GM23338 (cell line): Measurements from ENCODE around the gene UBE2C.

Experiments
- CREB1 ChIP-seq: fragments of 250-450 bp; sonication (Bioruptor Pico); IDR thresholded peaks from 2 replicates; pipeline ENCODE4 v1.5.0; 2020; ENCODE audit warnings: low read depth, mild to moderate bottlenecking, moderate library complexity
- EZH2 ChIP-seq: fragments of 200-600 bp; sonication (generic); IDR thresholded peaks from one replicate; pipeline ENCODE4 v1.8.0; 2017; ENCODE audit warnings: antibody characterized with exemption, mild to moderate bottlenecking, low read depth; ENCODE audit not compliant: unreplicated experiment
- EZH2phosphoT487 ChIP-seq: fragments of 200-600 bp; sonication (generic); IDR thresholded peaks from one replicate; pipeline ENCODE4 v1.8.1; 2018; ENCODE audit warnings: antibody characterized with exemption; ENCODE audit not compliant: unreplicated experiment
- JUNB ChIP-seq: IDR thresholded peaks from one replicate; pipeline ENCODE4 v1.6.1; 2016; ENCODE audit warnings: antibody characterized with exemption; ENCODE audit not compliant: unreplicated experiment
- NANOG ChIP-seq: IDR thresholded peaks from 2 replicates; pipeline ENCODE4 v1.6.1; 2016; ENCODE audit warnings: antibody characterized with exemption, borderline replicate concordance
- POLR2AphosphoS5 ChIP-seq: IDR thresholded peaks from 2 replicates; pipeline ENCODE4 v1.6.1; 2016; ENCODE audit warnings: antibody characterized with exemption, low read depth
- STAT1 ChIP-seq: IDR thresholded peaks from one replicate; pipeline ENCODE4 v1.6.1; 2016; ENCODE audit warnings: antibody characterized with exemption; ENCODE audit not compliant: unreplicated experiment
- ZNF114 ChIP-seq: fragments of 250-450 bp; sonication (Bioruptor Pico); IDR thresholded peaks from 2 replicates; pipeline ENCODE4 v1.5.0; 2020; ENCODE audit warnings: mild to moderate bottlenecking, moderate library complexity
- TF ChIP-seq, protein P1 (sequence below), 2 experiments: fragments of 200-600 bp in 1 of 2; sonication (generic) in 1 of 2; conservative IDR thresholded peaks; 2 replicates each; pipeline versions ENCODE4 v1.5.1 to v1.6.1; 2016 to 2017; ENCODE audit warnings: antibody characterized with exemption in 2 of 2, low read depth in 2 of 2, mild to moderate bottlenecking in 2 of 2, moderate library complexity in 1 of 2
- TF ChIP-seq, protein P2 (sequence below): IDR thresholded peaks from 2 replicates; pipeline ENCODE4 v1.6.1; 2016; ENCODE audit warnings: antibody characterized with exemption
- TF ChIP-seq, protein P3 (sequence below): IDR thresholded peaks from one replicate; pipeline ENCODE4 v1.6.1; 2018; ENCODE audit warnings: antibody characterized with exemption; ENCODE audit not compliant: unreplicated experiment
- TF ChIP-seq, protein P4 (sequence below): fragments of 250-450 bp; sonication (Bioruptor Pico); IDR thresholded peaks from 2 replicates; pipeline ENCODE4 v1.5.0; 2020; ENCODE audit warnings: mild to moderate bottlenecking, moderate library complexity

DNA sequence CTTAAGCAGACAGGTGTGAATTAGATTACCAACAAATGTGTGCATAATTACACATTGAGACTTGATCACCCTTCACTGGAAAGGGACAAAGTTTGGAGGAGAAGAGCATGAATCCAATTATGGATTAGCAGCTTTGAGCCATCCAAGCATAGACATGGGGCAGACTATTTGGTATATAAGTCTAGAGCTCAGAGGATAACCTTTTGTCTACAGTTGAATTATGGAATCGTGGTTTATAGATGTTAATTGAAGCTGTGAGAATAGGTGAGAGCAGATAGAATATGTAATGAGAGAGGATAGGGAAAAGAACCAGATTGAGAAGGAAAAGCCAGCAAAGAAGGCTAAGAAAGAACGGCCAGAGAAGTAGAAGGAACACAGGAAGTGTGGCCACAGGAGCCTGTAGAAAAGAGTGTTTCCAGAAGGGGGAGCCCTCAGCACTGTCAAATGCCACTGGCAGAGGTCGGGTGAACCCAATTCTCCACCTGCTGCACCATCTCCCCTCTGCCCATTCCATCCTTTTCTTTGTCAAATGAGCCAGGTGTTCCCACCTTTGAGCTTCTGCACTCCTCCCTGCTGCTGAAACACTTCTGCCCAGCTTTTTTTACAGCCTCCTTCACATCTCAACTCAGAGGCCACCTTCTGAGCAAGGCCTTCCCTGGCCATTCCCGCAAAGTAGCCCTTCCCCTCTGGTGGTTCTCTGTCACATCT lies 13.4 kb upstream of the UBE2C start:
- TF ChIP-seq, protein P1, sequence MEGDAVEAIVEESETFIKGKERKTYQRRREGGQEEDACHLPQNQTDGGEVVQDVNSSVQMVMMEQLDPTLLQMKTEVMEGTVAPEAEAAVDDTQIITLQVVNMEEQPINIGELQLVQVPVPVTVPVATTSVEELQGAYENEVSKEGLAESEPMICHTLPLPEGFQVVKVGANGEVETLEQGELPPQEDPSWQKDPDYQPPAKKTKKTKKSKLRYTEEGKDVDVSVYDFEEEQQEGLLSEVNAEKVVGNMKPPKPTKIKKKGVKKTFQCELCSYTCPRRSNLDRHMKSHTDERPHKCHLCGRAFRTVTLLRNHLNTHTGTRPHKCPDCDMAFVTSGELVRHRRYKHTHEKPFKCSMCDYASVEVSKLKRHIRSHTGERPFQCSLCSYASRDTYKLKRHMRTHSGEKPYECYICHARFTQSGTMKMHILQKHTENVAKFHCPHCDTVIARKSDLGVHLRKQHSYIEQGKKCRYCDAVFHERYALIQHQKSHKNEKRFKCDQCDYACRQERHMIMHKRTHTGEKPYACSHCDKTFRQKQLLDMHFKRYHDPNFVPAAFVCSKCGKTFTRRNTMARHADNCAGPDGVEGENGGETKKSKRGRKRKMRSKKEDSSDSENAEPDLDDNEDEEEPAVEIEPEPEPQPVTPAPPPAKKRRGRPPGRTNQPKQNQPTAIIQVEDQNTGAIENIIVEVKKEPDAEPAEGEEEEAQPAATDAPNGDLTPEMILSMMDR (conservative IDR thresholded peaks at IDR 0.05; ENCODE audit: low read depth in 2 of 2) = peak; percentile 71 to 81
- TF ChIP-seq EZH2phosphoT487 = no peak
- TF ChIP-seq EZH2 = no peak
- TF ChIP-seq, protein P2, sequence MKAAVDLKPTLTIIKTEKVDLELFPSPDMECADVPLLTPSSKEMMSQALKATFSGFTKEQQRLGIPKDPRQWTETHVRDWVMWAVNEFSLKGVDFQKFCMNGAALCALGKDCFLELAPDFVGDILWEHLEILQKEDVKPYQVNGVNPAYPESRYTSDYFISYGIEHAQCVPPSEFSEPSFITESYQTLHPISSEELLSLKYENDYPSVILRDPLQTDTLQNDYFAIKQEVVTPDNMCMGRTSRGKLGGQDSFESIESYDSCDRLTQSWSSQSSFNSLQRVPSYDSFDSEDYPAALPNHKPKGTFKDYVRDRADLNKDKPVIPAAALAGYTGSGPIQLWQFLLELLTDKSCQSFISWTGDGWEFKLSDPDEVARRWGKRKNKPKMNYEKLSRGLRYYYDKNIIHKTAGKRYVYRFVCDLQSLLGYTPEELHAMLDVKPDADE = no peak
- TF ChIP-seq, protein P3, sequence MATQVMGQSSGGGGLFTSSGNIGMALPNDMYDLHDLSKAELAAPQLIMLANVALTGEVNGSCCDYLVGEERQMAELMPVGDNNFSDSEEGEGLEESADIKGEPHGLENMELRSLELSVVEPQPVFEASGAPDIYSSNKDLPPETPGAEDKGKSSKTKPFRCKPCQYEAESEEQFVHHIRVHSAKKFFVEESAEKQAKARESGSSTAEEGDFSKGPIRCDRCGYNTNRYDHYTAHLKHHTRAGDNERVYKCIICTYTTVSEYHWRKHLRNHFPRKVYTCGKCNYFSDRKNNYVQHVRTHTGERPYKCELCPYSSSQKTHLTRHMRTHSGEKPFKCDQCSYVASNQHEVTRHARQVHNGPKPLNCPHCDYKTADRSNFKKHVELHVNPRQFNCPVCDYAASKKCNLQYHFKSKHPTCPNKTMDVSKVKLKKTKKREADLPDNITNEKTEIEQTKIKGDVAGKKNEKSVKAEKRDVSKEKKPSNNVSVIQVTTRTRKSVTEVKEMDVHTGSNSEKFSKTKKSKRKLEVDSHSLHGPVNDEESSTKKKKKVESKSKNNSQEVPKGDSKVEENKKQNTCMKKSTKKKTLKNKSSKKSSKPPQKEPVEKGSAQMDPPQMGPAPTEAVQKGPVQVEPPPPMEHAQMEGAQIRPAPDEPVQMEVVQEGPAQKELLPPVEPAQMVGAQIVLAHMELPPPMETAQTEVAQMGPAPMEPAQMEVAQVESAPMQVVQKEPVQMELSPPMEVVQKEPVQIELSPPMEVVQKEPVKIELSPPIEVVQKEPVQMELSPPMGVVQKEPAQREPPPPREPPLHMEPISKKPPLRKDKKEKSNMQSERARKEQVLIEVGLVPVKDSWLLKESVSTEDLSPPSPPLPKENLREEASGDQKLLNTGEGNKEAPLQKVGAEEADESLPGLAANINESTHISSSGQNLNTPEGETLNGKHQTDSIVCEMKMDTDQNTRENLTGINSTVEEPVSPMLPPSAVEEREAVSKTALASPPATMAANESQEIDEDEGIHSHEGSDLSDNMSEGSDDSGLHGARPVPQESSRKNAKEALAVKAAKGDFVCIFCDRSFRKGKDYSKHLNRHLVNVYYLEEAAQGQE = no peak
- no peak for TF ChIP-seq JUNB
- TF ChIP-seq POLR2AphosphoS5 = no peak
- TF ChIP-seq STAT1 = no peak
- peak; percentile 18; the same call in 1 of the 2 replicates for TF ChIP-seq CREB1
- TF ChIP-seq NANOG = no peak
- TF ChIP-seq, protein P4, sequence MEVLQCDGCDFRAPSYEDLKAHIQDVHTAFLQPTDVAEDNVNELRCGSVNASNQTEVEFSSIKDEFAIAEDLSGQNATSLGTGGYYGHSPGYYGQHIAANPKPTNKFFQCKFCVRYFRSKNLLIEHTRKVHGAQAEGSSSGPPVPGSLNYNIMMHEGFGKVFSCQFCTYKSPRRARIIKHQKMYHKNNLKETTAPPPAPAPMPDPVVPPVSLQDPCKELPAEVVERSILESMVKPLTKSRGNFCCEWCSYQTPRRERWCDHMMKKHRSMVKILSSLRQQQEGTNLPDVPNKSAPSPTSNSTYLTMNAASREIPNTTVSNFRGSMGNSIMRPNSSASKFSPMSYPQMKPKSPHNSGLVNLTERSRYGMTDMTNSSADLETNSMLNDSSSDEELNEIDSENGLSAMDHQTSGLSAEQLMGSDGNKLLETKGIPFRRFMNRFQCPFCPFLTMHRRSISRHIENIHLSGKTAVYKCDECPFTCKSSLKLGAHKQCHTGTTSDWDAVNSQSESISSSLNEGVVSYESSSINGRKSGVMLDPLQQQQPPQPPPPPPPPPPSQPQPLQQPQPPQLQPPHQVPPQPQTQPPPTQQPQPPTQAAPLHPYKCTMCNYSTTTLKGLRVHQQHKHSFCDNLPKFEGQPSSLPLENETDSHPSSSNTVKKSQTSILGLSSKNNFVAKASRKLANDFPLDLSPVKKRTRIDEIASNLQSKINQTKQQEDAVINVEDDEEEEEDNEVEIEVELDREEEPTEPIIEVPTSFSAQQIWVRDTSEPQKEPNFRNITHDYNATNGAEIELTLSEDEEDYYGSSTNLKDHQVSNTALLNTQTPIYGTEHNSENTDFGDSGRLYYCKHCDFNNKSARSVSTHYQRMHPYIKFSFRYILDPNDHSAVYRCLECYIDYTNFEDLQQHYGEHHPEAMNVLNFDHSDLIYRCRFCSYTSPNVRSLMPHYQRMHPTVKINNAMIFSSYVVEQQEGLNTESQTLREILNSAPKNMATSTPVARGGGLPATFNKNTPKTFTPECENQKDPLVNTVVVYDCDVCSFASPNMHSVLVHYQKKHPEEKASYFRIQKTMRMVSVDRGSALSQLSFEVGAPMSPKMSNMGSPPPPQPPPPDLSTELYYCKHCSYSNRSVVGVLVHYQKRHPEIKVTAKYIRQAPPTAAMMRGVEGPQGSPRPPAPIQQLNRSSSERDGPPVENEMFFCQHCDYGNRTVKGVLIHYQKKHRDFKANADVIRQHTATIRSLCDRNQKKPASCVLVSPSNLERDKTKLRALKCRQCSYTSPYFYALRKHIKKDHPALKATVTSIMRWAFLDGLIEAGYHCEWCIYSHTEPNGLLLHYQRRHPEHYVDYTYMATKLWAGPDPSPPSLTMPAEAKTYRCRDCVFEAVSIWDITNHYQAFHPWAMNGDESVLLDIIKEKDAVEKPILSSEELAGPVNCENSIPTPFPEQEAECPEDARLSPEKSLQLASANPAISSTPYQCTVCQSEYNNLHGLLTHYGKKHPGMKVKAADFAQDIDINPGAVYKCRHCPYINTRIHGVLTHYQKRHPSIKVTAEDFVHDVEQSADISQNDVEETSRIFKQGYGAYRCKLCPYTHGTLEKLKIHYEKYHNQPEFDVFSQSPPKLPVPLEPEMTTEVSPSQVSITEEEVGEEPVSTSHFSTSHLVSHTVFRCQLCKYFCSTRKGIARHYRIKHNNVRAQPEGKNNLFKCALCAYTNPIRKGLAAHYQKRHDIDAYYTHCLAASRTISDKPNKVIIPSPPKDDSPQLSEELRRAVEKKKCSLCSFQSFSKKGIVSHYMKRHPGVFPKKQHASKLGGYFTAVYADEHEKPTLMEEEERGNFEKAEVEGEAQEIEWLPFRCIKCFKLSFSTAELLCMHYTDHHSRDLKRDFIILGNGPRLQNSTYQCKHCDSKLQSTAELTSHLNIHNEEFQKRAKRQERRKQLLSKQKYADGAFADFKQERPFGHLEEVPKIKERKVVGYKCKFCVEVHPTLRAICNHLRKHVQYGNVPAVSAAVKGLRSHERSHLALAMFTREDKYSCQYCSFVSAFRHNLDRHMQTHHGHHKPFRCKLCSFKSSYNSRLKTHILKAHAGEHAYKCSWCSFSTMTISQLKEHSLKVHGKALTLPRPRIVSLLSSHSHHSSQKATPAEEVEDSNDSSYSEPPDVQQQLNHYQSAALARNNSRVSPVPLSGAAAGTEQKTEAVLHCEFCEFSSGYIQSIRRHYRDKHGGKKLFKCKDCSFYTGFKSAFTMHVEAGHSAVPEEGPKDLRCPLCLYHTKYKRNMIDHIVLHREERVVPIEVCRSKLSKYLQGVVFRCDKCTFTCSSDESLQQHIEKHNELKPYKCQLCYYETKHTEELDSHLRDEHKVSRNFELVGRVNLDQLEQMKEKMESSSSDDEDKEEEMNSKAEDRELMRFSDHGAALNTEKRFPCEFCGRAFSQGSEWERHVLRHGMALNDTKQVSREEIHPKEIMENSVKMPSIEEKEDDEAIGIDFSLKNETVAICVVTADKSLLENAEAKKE (CRISPR knock-in tag) = no peak
- TF ChIP-seq ZNF114 = no peak
